Suppressor macrophage (primary cell): Measurements from ENCODE around the gene CHSY3.
A peak's percentile ranks its signal among the peaks of the same experiment; 100 is the strongest.

Experiments
- DNase-seq, 4 experiments: peaks; one replicate each; pipeline ENCODE4 v3.0.0-alpha.2; 2020 to 2022
- total RNA-seq, 17 experiments: gene quantifications; one replicate each; lab custom pipeline; 2026; ENCODE audit warnings: mixed read lengths in 6 of 17, inconsistent platforms in 3 of 17; lab: John Stamatoyannopoulos, UW

CHSY3 gene
- 0 to 1.1 (median 0.24) reads per million in 17 experiments for total RNA-seq

DNA sequence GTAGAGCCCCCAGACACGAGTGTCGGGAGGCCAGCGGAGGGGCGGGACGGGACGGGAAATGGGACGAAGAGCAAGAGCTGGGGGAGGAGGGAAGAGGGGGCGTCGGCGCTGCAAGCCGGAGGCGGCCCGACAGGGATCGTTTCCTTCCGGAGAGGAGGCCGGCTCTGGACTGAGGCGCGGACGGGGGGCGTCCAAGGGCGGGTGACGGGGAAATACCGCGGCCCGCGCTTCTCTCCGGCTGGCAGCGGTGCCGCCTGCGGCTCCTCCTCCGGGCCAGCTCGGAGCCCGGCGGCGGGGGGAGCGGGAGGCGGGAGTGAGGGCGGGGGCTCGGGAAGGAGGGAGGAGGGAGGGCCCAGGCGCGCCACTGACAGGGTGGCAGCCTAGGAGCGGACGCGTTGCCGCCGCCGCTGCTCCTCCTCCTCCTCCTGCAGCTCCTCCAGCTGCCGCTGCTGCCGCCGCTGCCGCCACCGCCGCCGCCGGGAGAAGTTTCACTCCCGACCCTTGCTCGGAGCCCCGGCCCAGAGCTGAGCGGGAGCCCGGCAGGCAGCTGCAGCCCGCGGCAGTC is at the start of gene CHSY3:
Gene CHSY3, plus strand, starts transcription at position 364 of the 565 bp plus-strand sequence.
- DNase-seq: peak; percentile 52 to 84 (median 68)

DNA sequence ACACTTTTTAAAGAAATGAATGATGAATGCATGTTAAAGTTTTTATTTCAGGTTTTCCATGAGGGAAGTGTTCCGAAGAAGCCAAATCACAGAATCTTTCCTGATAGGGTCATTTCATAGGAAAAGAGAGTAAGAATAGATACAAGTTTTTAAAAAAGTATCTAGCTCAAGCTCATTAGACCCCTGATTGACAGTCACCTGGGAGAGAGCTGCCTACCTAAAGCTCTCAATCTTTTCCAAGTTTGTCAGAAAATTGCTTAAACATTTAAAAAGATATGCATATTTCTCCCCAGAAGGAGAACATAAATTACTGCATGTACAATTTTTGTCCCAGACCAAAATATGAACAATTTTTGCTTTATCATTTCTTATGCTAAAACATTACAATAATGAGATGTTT is 47.9 kb upstream of the CHSY3 start:
- no peak for DNase-seq

DNA sequence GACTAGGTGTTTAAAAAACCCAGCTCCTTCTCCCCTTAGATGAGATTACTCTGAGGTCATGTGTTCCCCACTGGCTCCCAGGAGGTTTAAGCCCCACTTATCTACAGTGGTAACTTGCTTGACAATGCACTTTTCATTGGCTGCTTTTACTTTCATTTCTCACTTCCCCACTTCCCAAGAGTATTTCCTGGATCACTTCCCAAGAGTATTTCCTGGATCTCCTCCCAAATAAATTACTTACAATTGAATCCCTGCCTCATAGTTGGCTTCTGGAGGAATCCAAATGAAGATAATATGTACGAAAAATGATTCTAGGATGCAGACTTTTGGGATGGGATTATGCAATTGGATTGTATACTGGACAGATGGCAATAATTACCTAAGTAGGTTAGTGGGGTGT is 47.1 kb upstream of the CHSY3 start:
- DNase-seq: no peak

DNA sequence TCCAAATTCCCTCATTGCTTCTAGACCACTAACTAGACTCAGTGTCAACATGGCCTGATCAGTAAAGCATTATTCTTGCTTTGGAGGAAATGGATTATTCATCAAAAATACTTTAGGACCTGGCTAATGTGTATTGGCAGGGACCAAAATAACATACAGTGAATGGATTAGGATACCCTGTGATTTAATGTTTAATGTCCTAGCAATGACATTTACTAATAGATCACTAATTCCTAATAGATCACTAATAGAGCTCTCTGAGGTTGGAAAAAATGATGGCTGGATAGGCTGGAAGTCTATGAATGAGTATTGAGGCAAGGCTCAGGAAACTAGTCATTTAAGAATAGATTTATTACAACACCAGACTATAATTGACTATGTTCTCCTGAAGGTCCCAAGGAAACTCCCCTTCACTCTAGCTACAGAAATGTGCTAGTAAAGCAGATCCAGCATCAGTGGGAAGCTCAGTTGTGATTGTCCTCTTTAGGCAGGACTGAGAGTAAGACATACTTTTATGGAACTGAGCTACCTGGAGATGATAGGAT is 46.1 kb upstream of the CHSY3 start:
- DNase-seq: no peak

DNA sequence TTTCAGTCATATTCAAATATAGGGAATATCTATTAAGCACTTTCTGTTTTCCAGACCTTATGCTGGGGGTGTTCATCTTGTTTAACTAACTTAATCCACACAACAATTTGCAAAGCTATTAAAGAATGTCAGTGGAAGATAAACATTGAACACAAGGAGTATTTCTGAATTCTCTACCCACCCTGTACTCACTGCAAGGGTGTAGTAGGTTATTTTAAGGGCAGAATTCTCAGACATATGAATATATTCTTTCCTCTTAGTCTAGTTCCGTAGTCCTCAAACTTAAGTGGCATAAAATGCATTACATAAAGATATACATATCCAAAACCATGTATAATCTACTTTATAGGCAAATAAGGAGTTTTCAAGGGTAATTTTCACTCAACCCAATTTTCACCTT is 19.9 kb upstream of the CHSY3 start:
- no peak for DNase-seq

DNA sequence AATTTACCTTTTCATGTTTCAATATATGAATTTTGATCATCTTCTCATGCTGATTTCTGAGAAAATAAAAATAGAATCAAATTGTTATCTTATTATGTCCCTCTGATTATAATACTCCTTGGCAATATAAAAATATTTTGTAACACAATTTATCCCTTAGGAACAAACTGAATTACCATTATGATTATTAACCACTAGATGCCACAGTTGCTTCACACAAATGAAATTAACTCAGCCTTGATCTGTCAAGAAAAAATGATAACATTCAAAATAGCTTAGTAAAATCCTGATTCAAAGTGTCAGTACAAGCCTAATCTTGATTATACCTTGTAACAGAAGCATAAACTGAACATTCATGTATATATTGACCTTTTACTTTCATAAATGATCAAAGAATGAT is 4.8 kb upstream of the CHSY3 start:
- DNase-seq: peak in 2 of 4 experiments; percentile 17 to 23

DNA sequence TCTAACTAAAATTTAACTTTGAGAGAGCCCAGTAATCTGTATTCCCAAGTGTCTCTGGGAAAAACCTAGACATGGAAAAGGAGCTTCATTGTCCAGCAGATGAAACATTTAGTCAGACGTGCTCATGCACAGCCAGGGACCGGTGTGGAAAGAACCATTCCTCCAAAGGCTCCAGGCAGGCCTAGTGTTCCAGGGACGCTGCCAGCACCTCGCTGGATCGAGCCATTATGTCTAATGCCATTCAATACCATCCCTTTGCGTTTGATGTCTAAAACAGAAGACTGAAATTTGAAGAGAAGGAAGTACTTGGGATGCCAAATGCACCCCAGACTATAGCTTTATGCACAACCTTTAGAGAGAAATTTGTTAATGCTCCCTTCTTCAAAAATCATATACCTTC is 1.4 kb upstream of the CHSY3 start:
- no peak for DNase-seq

DNA sequence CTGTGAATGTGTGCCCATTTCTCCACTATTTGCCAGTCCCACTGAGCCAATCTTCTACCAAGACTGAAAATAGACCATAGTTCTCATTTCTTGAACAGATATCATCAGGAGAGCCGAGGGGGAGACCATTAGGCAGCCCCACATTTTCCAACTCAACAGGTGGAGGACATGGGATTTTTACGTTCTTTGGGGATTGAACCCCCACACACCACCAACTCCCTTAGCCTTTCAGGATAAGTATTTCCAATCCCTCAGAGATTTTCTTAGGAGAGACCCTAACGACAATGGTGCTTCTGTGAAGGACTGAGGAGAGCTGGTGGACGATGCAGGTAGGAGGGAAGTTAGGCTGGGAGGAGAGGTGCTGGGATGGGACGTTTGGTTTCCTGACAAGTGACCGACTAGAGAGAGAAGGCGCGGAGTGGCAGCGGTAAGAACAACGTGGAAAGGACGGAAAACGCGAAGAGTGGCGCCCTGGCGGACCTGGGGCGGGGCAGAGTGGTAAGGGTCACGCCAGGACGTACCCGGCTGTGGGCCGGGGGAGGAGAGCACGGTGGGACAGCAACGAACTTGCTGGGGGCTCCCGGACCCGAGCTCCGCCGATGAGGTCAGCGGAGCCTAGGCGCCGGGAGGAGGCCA is 681 bp upstream of the CHSY3 start:
- DNase-seq: peak in 2 of 4 experiments; percentile 2 to 4

DNA sequence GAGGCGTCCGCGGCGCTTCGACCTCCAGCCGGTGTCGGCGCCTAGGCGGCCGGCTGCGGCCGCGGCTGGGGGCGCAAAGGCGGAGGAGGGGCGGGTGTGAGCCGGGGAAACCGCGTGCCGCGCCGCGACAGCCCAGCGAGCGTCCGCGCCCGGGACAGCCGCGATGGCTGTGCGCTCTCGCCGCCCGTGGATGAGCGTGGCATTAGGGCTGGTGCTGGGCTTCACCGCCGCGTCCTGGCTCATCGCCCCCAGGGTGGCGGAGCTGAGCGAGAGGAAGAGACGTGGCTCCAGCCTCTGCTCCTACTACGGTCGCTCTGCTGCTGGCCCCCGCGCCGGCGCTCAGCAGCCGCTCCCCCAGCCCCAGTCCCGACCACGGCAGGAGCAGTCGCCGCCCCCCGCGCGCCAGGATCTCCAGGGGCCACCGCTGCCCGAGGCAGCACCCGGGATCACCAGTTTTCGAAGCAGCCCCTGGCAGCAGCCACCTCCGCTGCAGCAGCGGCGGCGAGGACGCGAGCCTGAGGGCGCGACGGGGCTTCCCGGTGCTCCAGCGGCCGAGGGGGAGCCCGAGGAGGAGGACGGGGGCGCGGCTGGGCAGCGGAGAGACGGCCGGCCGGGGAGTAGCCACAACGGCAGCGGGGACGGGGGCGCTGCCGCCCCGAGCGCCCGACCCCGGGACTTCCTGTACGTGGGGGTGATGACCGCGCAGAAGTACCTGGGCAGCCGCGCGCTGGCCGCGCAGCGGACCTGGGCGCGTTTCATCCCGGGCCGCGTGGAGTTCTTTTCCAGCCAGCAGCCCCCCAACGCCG is 605 bp downstream of the CHSY3 start:
- peak in 3 of 4 experiments; percentile 6 to 44 (median 29) for DNase-seq

DNA sequence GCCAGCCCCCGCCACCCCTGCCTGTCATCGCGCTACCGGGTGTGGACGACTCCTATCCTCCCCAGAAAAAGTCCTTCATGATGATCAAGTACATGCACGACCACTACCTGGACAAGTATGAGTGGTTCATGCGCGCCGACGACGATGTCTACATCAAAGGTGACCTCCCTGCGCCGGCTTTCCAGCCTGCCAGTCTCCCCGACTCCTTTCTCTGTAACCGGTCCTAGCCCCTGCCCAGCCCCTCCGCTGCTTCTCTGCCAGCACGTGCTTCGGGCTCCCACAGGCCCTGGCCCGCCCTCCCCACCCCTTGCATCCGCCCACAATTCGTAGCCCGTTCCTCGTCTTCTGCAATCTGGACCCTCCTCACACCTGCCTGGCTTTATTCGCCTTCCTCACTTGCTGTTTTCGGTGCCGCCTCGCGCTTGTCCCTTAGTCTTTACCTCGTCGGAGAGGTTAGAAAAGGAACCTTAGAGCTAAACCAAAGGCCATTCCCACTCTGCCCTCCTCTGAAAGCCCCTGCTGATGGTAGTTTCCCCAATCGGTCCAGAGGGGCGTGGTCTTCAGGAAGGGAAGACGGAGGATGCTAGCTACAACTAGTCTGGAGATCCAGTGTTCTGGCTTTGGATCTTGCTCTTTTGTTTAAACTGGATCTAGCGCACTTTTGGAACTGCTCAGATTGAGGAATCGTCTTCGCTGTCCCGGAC is 1.4 kb downstream of the CHSY3 start:
- DNase-seq: no peak

DNA sequence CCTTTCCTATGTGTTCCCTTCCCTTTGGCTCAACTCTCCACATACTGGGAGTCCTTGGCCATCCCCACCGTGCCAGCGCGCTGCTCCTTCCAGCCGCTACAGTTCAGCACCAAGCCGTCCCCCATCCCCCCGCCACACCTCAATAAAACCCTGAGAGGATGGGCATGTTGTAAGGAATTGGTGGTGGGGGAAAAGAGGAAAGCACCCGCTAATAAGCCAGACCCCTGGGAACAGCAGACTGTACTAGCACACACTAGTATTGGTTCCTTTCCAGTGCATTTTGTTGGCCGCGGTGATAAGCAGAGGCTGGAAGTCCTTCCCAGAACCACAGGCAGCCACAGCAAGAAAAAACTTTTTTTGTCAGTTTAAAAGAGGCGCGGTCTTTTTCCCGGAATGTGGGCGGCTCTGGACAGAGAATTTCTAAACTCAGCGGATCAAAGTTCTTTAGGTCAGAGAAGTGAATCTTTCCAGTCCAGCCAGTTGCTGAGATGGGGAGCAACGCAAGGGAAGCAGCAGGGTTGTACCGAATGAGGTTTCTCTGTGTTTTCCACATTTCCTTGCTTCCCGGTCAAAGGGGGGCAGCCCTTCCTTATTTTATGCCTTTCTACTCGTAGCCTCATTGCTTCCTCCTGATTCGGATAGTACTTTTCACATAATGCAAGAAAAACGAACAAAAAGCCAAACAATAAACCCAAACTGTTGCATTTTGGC is 2.1 kb downstream of the CHSY3 start:
- no peak for DNase-seq

DNA sequence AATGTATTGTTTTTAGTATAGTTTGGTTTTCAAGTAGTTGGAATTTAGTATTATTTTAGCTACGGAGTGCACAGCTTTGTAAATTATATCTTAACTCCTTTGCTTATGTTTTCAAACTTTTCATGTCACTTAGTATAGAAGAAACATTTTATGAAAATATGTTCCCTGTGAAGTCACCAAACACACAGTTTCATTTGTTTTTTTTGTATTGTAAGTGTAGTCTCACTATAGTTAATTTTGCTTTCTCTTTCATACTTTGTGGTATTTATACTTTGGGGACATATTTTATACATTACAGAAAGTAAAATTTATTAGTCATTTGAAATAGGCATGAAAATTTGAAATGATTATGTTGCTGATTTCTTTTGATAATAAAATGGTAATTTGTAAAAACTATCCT is 5.0 kb downstream of the CHSY3 start:
- DNase-seq: no peak

DNA sequence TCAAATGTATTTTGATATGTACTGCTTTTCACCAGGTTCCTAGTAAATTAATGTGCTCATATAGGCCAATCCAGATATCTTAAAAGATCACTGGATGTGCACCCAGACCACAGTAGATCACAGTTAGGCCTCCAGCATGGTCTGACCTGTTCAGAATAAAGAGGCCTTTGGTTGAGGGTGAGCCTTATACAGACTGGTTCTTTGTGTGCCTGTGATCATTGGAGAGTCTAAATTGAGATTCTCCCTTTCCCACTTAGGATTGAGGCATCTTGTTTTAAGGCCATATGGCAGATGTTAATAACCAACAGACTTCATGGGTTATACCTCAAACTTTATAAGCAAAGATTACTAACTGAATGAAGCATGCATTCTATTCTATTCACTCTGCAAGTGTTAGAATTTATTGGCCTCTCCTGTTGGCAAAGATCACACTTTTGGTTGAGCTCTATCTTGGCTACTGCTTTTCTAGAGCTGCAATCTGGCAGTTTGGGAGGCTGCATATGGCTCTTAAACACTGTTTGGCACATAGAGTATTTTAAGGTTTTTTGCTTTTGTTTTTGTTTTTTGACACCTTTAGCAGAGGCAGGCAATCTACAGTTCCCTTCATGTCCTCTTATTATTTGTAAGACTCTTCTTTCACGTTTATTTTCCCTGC is 8.5 kb downstream of the CHSY3 start:
- DNase-seq: no peak

DNA sequence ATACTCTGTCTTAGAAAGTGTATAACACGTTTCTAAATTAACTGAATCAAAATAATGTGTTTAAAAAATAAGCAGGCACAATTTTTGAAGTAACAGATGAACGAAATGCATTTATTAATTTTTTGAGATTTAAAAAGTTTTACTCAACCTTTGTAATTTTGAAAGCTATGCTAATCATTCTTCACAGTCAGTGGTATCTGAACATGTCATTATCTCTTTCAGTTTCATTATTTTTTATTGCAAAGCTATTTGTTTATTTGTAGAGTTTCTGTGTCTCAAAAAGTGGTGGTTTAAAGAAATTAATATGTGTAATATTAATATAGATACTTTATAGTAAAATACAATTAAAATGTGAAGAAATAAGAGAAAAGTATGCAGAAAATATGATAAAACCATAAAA is 11.2 kb downstream of the CHSY3 start:
- no peak for DNase-seq

DNA sequence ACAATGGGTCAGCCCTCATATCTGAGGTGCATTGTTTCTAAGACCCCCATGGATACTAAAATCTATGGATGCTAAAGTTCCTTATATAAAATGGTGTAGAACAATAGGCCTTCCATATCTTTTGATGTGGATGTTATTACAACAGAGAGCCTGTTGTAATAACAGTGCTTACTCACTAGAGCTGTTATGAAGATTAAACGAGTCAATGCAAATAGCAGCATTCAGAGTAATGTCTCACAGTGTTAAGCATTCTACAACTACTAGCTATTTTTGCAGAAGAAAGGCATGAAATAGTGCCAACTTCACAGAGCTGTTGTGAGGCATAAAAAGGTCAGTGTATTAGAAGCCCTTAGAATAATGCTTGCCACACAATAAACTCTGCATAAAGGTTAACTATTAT is 13.0 kb downstream of the CHSY3 start:
- no peak for DNase-seq

DNA sequence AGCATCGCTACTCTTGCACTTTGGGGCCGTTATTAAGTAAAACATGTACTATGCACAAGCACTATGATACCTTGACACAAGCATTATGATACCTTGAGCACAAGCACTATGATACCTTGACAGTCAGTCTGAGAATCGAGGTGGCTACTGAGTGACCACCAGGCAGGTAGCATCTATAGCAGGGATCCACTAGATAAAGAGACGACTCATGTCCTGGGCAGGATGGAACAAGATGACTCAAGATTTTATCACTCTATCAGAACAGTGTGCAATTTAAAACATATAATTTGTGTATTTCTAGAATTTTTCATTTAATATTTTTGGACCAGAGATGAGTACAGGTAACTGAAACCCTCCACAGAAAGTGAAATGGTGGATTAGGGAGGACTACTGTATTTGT is 16.9 kb downstream of the CHSY3 start:
- no peak for DNase-seq

DNA sequence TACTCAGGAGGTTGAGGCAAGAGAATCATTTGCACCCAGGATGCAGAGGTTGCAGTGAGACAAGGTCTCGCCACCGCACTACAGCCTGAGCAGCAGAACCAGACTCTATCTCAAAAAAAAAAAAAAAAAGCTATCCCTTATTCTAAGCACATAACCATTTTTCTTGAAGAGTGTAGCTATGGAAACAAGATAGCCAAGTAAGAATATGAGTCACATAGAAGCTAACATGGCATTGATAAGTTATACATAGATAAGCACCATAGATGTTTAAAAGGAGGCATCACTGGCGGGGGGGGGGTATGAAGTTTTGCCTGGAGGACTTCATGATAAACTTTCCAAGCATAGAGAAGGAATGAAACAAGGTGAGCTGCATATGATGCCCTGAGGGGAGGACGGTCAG is 26.0 kb downstream of the CHSY3 start:
- DNase-seq: no peak

DNA sequence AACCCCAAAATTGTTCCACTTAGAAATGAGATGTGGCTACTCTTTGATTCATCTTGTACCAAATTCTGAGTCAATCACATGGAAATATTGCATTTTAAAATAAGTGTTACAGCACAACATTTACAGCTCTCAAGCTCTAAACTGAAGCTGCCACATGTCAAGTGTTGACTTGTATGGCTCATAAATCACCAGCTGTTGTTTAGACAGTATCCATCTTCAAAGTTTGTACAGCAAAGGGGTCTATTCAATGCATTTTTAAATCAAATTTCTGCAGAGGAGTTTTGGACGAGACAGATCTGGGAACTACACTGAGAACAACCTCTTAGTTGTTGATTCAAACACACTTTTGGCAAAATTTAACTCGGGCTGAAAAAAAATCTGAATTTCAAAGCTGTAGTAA is 31.4 kb downstream of the CHSY3 start:
- no peak for DNase-seq

DNA sequence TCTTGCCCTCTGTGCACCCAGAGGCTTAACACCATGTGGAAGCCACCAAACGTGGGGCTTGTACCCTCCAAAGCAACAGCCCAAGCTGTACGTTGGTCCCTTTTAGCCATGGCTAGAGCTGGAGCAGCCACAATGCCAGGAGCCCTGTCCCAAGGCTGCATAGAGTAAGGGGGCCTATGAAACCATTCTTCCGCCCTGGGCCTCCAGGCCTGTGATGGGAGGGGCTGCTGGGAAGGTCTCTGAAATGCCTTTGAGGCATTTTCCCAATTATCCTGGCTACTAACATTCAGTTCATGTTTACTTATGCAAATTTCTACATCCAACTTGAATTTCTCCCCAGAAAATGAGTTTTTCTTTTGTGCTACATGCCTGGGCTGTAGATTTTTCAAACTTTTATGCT is 33.8 kb downstream of the CHSY3 start:
- DNase-seq: no peak

DNA sequence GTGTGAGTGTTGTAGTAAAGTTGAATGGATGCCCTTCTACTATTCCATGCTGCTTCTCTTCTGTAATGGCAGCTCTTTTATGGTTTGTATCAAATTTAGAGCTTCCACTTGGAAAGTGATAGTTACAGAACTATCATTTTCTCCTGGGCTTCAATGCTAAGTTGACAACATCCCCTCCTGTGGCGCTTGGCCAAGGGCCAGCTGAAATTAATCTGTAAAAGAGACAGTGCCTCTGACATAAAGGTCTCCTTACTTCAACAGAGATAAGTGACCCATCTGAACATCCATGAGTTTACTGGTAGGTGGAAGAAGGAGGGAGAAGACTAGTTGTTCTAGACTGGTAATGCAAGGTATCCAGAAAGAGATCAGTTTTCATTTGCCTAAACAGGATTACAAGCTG is 39.7 kb downstream of the CHSY3 start:
- DNase-seq: no peak

DNA sequence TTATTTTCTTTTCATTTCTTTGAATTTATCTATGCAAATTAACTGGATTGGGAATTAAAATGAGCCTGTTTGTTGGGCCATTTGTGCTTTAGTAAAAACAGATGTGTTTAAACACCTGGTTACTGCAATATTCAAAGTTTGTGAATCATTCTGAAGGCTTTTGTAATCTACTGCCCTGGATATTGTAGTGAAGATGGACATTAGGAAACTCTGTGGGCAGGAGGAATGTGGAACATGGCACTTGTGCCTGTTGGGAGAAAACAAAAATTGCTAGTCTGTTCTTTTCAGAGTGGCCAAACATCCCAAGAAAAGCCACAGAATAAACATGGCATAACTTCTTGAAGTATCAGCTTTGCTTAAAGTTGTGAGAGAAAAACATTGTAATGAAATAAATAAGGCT is 40.8 kb downstream of the CHSY3 start:
- DNase-seq: no peak

DNA sequence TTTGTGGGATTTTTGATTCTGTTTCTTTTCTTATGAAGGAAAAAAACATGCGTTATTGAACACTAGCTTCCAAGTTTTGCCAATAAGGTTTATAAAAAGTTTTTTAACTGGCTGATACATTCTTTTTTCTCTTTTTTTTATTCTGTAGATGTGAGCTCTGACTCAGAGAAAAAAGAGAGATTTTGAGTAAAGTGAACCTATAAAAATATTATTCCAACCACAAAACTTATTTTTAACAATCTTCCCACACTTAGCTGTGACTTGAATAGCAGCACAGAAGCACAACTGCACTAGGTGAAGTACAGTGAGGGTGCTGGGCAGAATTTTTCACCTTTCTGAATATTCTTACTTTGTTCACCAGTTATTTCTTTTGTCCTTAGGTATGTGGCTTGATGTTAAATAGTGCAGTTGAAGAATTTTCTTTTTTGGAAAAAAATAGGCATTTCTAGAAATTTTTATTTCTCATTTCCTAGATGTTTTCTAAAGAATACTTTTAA is 41.6 kb downstream of the CHSY3 start:
- no peak for DNase-seq
